Body of pancreas (tissue), 4 donors: ENCODE results near the gene PTTG1IP. TPM values are rescaled to one million over a fixed set of nuclear protein-coding genes. Genes with fewer than 3 reads are reported as not detected.

Source experiments
- ATAC-seq: fragments of 150-250 bp; one replicate; pipeline ENCODE4 v1.9.1; 2016
- DNase-seq, 4 donors: peaks; one replicate each; pipeline ENCODE4 v3.0.0-alpha.2; 2019
- H3K27ac ChIP-seq, 4 donors: fragments of 200-600 bp; sonication (generic); 1 replicate in 3 of 4; 2 replicates in 1 of 4; pipeline versions ENCODE4 v1.5.1 to v1.6.1; 2016 to 2019; ENCODE audit warnings: mild to moderate bottlenecking in 1 of 4, mixed read lengths in 1 of 4, moderate library complexity in 1 of 4
- H3K27me3 ChIP-seq, 2 donors: fragments of 200-600 bp; sonication (generic); one replicate each; pipeline ENCODE4 v1.6.0; 2016; ENCODE audit warnings: mild to moderate bottlenecking in 1 of 2
- H3K36me3 ChIP-seq, 2 donors: fragments of 200-600 bp; sonication (generic); replicated peaks in 1 of 2; 2 replicates each; pipeline ENCODE4 v1.5.1; 2016; ENCODE audit warnings: low read depth in 2 of 2; ENCODE audit not compliant: insufficient read depth in 1 of 2
- H3K4me1 ChIP-seq: fragments of 200-600 bp; sonication (generic); one replicate; pipeline ENCODE4 v1.6.0; 2016
- H3K4me3 ChIP-seq, 2 donors: fragments of 200-600 bp; sonication (generic); 1 replicate in 1 of 2; 2 replicates in 1 of 2; pipeline ENCODE4 v1.5.1; 2016 to 2019
- H3K9me3 ChIP-seq, 3 donors: fragments of 200-600 bp; sonication (generic); 1 replicate in 2 of 3; 2 replicates in 1 of 3; pipeline ENCODE4 v1.5.1; 2016
- CTCF ChIP-seq, 7 experiments: fragments of 450-650 bp in 4 of 7; fragments of 200-600 bp in 3 of 7; sonication (generic) in 3 of 7; IDR thresholded peaks; one replicate each; pipeline ENCODE4 v1.5.1; 2016 to 2019; ENCODE audit warnings: antibody characterized with exemption in 7 of 7
- POLR2A ChIP-seq, 3 donors: fragments of 450-650 bp; IDR thresholded peaks; one replicate each; pipeline ENCODE4 v1.6.1; 2016; ENCODE audit warnings: antibody characterized with exemption in 3 of 3, mild to moderate bottlenecking in 2 of 3
- WGBS, 2 donors: methylation state at CpG; one replicate each; pipeline ENCODE4 v1.1.5; 2017; 5-methylcytosine and 5-hydroxymethylcytosine counted together
- intact Hi-C: fragments of 100-400 bp; cut with DNase I; formaldehyde crosslinking; loops from one replicate; pipeline ENCODE4 v1.15.1; 2023
- total RNA-seq, 2 donors: library from RNA; depleted of rRNA; stranded (reverse); fragments of >200 nt; gene quantifications; one replicate each; pipeline ENCODE4 v1.1.0, GENCODE V29; 2016

PTTG1IP gene
- total RNA-seq, 2 donors from 2014 or later: 71.5 to 106 TPM

DNA sequence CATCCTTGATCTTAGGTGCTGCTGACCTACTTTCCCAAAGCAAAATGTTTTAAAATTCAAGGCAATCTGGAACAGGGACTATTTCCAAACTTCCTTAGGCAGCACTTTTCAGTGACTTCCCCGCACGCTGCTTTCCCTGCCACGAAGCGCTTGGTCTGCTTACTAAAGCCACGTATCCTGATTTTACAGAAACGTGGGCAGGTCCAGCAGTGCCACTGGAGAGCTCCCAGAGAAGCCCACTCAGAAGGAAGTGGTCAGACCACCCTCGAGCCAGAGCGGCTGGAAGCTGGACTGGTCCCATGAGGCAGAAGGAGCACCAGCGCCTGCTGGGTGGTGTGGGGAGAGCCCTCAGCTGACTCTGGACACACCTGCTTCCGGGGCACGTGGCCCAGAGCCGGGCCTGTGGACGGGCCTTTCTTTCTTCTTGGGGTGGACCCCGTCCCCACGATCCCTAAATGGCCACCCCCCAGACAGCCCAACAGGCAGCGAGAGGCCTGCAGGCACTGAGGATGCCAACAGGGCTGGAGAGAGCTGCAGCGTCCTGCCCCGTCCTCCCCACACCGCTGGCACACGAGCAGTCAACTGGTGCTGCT is 23.2 kb downstream of the PTTG1IP start:
- TF ChIP-seq POLR2A (IDR thresholded peaks at IDR 0.05) (no peak), CTCF (IDR thresholded peaks at IDR 0.05) (no peak)
- no peak for DNase-seq
- peaks cover 0 to 25% of the 10 kb centered on the region in 2 donors for H3K36me3 ChIP-seq
- no peak overlapping the region for H3K27ac ChIP-seq
- intact Hi-C loops: no loop called here
- no peak for ATAC-seq
- H3K4me3 ChIP-seq: no peak overlapping the region
- peaks cover 21% of the 10 kb centered on the region for H3K4me1 ChIP-seq
- no peaks in the 10 kb centered on the region for H3K27me3 ChIP-seq
- H3K9me3 ChIP-seq: no peaks in the 10 kb centered on the region
- 90 to 91% methylated on average over 10 to 20 of the region's 20 CpGs for WGBS, 2 donors

GRCh38 chr21:44849616-44850130 is 23.8 kb downstream of the PTTG1IP start:
- H3K4me1 ChIP-seq: peaks cover 22% of the 10 kb centered on the region
- H3K9me3 ChIP-seq: no peaks in the 10 kb centered on the region
- intact Hi-C loops: no loop called here
- 82 to 88% methylated on average over 12 of the region's 12 CpGs for WGBS, 2 donors
- H3K4me3 ChIP-seq: no peak overlapping the region
- no peak for TF ChIP-seq CTCF (IDR thresholded peaks at IDR 0.05)
- TF ChIP-seq POLR2A (IDR thresholded peaks at IDR 0.05): no peak
- DNase-seq: no peak
- H3K36me3 ChIP-seq: peaks cover 0 to 20% of the 10 kb centered on the region in 2 donors
- H3K27ac ChIP-seq: no peak overlapping the region
- ATAC-seq: no peak
- peaks cover 0 to 3% of the 10 kb centered on the region in 2 donors for H3K27me3 ChIP-seq

DNA sequence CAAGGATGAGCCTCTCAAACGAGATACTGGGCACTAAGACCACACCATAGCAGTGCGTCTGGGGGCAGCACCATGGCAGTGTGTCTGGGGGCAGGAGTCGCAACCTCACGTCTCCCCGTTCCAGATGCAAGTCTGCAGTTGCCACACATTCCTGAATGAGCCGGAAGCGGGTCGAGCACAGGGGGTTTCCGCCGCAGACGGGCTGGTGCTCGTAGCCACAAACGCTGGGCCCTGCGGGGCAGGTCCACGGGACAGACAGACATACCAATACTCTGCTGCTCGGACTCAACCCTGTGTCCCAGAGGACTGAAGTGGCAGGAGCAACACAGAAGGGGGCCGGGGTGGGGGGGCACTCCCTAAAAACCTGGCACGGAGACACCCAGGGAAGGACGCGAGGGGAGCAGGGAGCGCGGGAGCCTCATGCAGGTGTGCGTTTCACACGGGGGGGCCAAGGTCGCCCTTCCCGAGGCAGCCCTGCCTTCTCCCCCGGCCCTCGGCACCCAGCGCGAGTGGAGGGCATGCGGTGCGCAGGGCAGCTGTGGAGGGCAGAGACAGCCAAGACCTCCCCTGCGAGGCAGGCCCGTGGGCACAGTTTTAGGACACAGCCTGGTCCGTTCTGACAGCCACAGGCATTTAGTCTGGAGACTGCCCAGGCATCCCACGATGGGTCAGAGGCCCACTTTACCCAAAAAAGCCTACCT is 24.5 kb downstream of the PTTG1IP start:
- Histone ChIP-seq H3K27me3 (peaks cover 0 to 3% of the 10 kb centered on the region in 2 donors), H3K4me1 (peaks cover 22% of the 10 kb centered on the region), H3K9me3 (no peaks in the 10 kb centered on the region), H3K27ac (no peak overlapping the region), H3K4me3 (no peak overlapping the region), H3K36me3 (peaks cover 0 to 15% of the 10 kb centered on the region in 2 donors)
- TF ChIP-seq CTCF (IDR thresholded peaks at IDR 0.05): no peak
- TF ChIP-seq POLR2A (IDR thresholded peaks at IDR 0.05): no peak
- WGBS, 2 donors: 58 to 89% methylated on average over 13 to 36 of the region's 36 CpGs
- ATAC-seq (no peak), DNase-seq (peak in 2 of 4 donors; percentile 21 to 59)
- intact Hi-C loops: no loop called here

DNA sequence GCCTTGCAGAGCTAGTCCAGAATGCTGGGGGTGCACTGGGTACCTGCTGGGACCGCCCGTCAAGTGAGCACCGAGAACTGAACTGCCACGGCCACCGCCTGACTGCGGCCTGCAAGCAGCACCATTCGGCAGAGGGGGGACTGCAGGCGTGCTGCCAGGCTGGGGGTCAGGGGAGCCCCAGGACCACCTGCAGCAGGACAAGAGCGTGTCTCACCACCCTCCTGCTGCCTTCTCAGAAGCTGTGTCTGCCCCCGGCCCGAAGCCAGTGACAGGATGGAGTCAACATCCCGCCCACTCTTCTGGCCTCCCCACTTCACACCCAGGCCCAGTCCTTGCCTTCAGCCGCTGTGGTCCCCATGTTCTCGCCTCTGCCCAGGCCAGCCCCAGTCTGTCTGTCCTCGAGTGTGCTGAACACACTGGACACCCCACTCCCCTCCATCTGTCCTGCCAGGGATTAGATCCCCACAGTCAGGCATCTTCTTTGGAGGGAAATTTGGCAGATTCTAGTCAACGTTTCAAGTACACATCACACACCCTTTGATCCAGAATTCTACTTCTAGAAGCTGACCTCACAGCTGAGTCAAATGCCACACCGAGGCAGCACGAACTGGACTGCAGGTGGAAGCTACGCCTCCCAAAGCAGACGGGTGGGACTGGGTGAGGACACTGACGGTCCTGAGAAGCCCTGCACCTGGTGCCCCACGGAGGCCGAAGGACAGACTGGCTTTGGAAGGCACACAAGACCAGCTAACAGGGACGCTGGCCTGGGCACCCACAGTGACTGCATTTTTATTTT is 26.0 kb downstream of the PTTG1IP start:
- no peak overlapping the region for H3K4me3 ChIP-seq
- no peak for TF ChIP-seq CTCF (IDR thresholded peaks at IDR 0.05)
- no peak for TF ChIP-seq POLR2A (IDR thresholded peaks at IDR 0.05)
- no peak overlapping the region for H3K27ac ChIP-seq
- WGBS, 2 donors: 69 to 81% methylated on average over 12 to 23 of the region's 24 CpGs
- DNase-seq: no peak
- peaks cover 0 to 3% of the 10 kb centered on the region in 2 donors for H3K27me3 ChIP-seq
- no peaks in the 10 kb centered on the region for H3K9me3 ChIP-seq
- H3K36me3 ChIP-seq: peaks cover 0 to 11% of the 10 kb centered on the region in 2 donors
- H3K4me1 ChIP-seq: peaks cover 22% of the 10 kb centered on the region
- ATAC-seq: no peak
- intact Hi-C loops: no loop called here
